Femur (tissue), 1 donor: ENCODE measurements around the gene C19orf53.

Experiments
- DNase-seq: peaks from one replicate; pipeline ENCODE4 v3.0.0-alpha.2; 2017

The C19orf53 gene

DNA sequence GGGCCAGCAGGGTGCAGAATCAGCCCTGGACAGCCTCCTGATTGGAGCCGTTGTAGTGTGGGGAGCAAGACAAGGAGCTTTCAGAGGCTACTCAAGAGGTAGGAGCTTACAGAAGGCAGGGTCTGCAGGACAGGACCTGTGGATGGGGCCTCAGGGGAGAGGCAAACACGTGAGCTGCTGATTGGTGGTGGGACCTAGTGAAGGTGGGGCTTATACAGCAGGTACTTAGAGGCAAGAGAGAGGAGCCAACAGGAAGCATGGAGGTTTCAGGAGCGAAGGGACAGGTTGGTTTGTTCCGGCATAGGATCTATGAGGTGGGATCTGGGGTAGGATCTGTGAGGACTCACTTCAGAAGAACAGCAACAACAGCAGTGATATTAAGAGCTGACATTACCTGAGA lies 53.4 kb downstream of the C19orf53 start:
- no peak for DNase-seq
